Measurements from ENCODE around the gene CYFIP2.

CYFIP2 gene

GRCh38 chr5:157265714-157266285 is at the start of gene CYFIP2:
Gene CYFIP2, plus strand, starts transcription at chr5:157266123. Its CDS starts 19,239 bp downstream, at chr5:157285362.
- ATAC-seq (ENCODE audit: low read depth) (peak; percentile 88), DNase-seq (ENCODE audit: low spot score in 2 of 2) (peak in 1 of 2 donors; percentile 73)
- Mint-ChIP-seq H3K27ac (peak within 1 kb of the TSS; percentile 98), H3K27me3 (no peaks in the 10 kb centered on the region), H3K36me3 (peaks cover 16% of the 10 kb centered on the region), H3K4me3 (peak within 1 kb of the TSS; percentile 98), H3K4me1 (peaks cover 44% of the 10 kb centered on the region), H3K9me3 (no peaks in the 10 kb centered on the region)

- peaks cover 28% of the 10 kb centered on the region for H3K4me1 Mint-ChIP-seq
- no peaks in the 10 kb centered on the region for H3K9me3 Mint-ChIP-seq
- H3K27ac Mint-ChIP-seq, result no peak overlapping the region
- DNase-seq (ENCODE audit: low spot score in 2 of 2), result no peak
- no peak overlapping the region for H3K4me3 Mint-ChIP-seq
- ATAC-seq (ENCODE audit: low read depth), result peak; percentile 23
- H3K36me3 Mint-ChIP-seq, result no peaks in the 10 kb centered on the region
- H3K27me3 Mint-ChIP-seq, result peaks cover 4% of the 10 kb centered on the region
These were observed 49.4 kb upstream of the CYFIP2 start for GRCh38 chr5:157216391-157217142.

- DNase-seq (ENCODE audit: low spot score in 2 of 2) (no peak), ATAC-seq (ENCODE audit: low read depth) (no peak)
- peaks cover 32% of the 10 kb centered on the region for H3K4me1 Mint-ChIP-seq
- no peaks in the 10 kb centered on the region for H3K9me3 Mint-ChIP-seq
- H3K36me3 Mint-ChIP-seq, result no peaks in the 10 kb centered on the region
- H3K4me3 Mint-ChIP-seq, result no peak overlapping the region
- peaks cover 4% of the 10 kb centered on the region for H3K27me3 Mint-ChIP-seq
- no peak overlapping the region for H3K27ac Mint-ChIP-seq
These were observed 48.5 kb upstream of the CYFIP2 start for GRCh38 chr5:157217289-157218024.

GRCh38 chr5:157219491-157220271 is 46.2 kb upstream of the CYFIP2 start:
- Mint-ChIP-seq H3K4me1 (peaks cover 39% of the 10 kb centered on the region), H3K4me3 (no peak overlapping the region), H3K36me3 (no peaks in the 10 kb centered on the region), H3K9me3 (no peaks in the 10 kb centered on the region), H3K27me3 (peaks cover 4% of the 10 kb centered on the region), H3K27ac (no peak overlapping the region)
- DNase-seq (ENCODE audit: low spot score in 2 of 2) (no peak), ATAC-seq (ENCODE audit: low read depth) (no peak)

- H3K4me1 Mint-ChIP-seq, result peaks cover 20% of the 10 kb centered on the region
- no peaks in the 10 kb centered on the region for H3K36me3 Mint-ChIP-seq
- DNase-seq (ENCODE audit: low spot score in 2 of 2) (no peak), ATAC-seq (ENCODE audit: low read depth) (no peak)
- no peak overlapping the region for H3K27ac Mint-ChIP-seq
- H3K27me3 Mint-ChIP-seq, result peaks cover 3% of the 10 kb centered on the region
- H3K4me3 Mint-ChIP-seq, result no peak overlapping the region
- no peaks in the 10 kb centered on the region for H3K9me3 Mint-ChIP-seq
These were observed 44.0 kb upstream of the CYFIP2 start for GRCh38 chr5:157221959-157222358.

GRCh38 chr5:157222506-157223230 is 43.3 kb upstream of the CYFIP2 start:
- Mint-ChIP-seq H3K9me3 (no peaks in the 10 kb centered on the region), H3K27me3 (peaks cover 2% of the 10 kb centered on the region), H3K27ac (no peak overlapping the region), H3K4me3 (peak overlapping the region; percentile 59), H3K4me1 (peaks cover 16% of the 10 kb centered on the region), H3K36me3 (no peaks in the 10 kb centered on the region)
- peak; percentile 32 for ATAC-seq (ENCODE audit: low read depth)
- no peak for DNase-seq (ENCODE audit: low spot score in 2 of 2)

GRCh38 chr5:157225469-157226422 is 40.2 kb upstream of the CYFIP2 start:
- H3K36me3 Mint-ChIP-seq, result no peaks in the 10 kb centered on the region
- ATAC-seq (ENCODE audit: low read depth) (no peak), DNase-seq (ENCODE audit: low spot score in 2 of 2) (no peak)
- no peak overlapping the region for H3K4me3 Mint-ChIP-seq
- no peak overlapping the region for H3K27ac Mint-ChIP-seq
- H3K4me1 Mint-ChIP-seq, result peaks cover 11% of the 10 kb centered on the region
- H3K27me3 Mint-ChIP-seq, result peaks cover 2% of the 10 kb centered on the region
- H3K9me3 Mint-ChIP-seq, result no peaks in the 10 kb centered on the region

GRCh38 chr5:157230610-157231009 is 35.3 kb upstream of the CYFIP2 start:
- Mint-ChIP-seq H3K9me3 (no peaks in the 10 kb centered on the region), H3K27me3 (no peaks in the 10 kb centered on the region), H3K36me3 (no peaks in the 10 kb centered on the region), H3K4me3 (no peak overlapping the region), H3K27ac (no peak overlapping the region), H3K4me1 (no peaks in the 10 kb centered on the region)
- DNase-seq (ENCODE audit: low spot score in 2 of 2) (no peak), ATAC-seq (ENCODE audit: low read depth) (no peak)

GRCh38 chr5:157232706-157233105 is 33.2 kb upstream of the CYFIP2 start:
- H3K27ac Mint-ChIP-seq, result no peak overlapping the region

GRCh38 chr5:157233515-157233914 is 32.4 kb upstream of the CYFIP2 start:
- no peak for DNase-seq (ENCODE audit: low spot score in 2 of 2)
- H3K27me3 Mint-ChIP-seq, result no peaks in the 10 kb centered on the region
- no peaks in the 10 kb centered on the region for H3K36me3 Mint-ChIP-seq

More at GRCh38 chr5:157232706-157233105, 33.2 kb upstream of the CYFIP2 start:
- DNase-seq (ENCODE audit: low spot score in 2 of 2) (no peak), ATAC-seq (ENCODE audit: low read depth) (no peak)
- Mint-ChIP-seq H3K4me3 (no peak overlapping the region), H3K27me3 (no peaks in the 10 kb centered on the region), H3K36me3 (no peaks in the 10 kb centered on the region), H3K9me3 (no peaks in the 10 kb centered on the region), H3K4me1 (no peaks in the 10 kb centered on the region)

GRCh38 chr5:157236423-157236822 is 29.5 kb upstream of the CYFIP2 start:
- H3K27ac Mint-ChIP-seq, result no peak overlapping the region
- no peaks in the 10 kb centered on the region for H3K9me3 Mint-ChIP-seq
- no peaks in the 10 kb centered on the region for H3K27me3 Mint-ChIP-seq
- H3K4me3 Mint-ChIP-seq, result no peak overlapping the region
- no peak for ATAC-seq (ENCODE audit: low read depth)
- no peaks in the 10 kb centered on the region for H3K4me1 Mint-ChIP-seq
- no peak for DNase-seq (ENCODE audit: low spot score in 2 of 2)
- H3K36me3 Mint-ChIP-seq, result no peaks in the 10 kb centered on the region

More at GRCh38 chr5:157233515-157233914, 32.4 kb upstream of the CYFIP2 start:
- ATAC-seq (ENCODE audit: low read depth), result no peak
- Mint-ChIP-seq H3K4me3 (no peak overlapping the region), H3K9me3 (no peaks in the 10 kb centered on the region), H3K27ac (no peak overlapping the region), H3K4me1 (no peaks in the 10 kb centered on the region)

- DNase-seq (ENCODE audit: low spot score in 2 of 2), result no peak
- H3K36me3 Mint-ChIP-seq, result no peaks in the 10 kb centered on the region
- H3K4me3 Mint-ChIP-seq, result no peak overlapping the region
- no peaks in the 10 kb centered on the region for H3K9me3 Mint-ChIP-seq
- H3K4me1 Mint-ChIP-seq, result no peaks in the 10 kb centered on the region
- H3K27ac Mint-ChIP-seq, result no peak overlapping the region
- ATAC-seq (ENCODE audit: low read depth), result no peak
- H3K27me3 Mint-ChIP-seq, result no peaks in the 10 kb centered on the region
These were observed 24.4 kb upstream of the CYFIP2 start for GRCh38 chr5:157241483-157241882.
